GM12865 (cell line): ENCODE data around the gene CDKN2B.

Experiments
- DNase-seq: peaks from one replicate; pipeline ENCODE4 v3.0.0; 2010; ENCODE audit warnings: low read depth
- H3K4me3 ChIP-seq: 2 replicates; pipeline ENCODE4 v1.5.1; 2011; ENCODE audit warnings: mild to moderate bottlenecking, low read depth, low read length, control low read depth
- CTCF ChIP-seq: IDR thresholded peaks from 2 replicates; pipeline ENCODE4 v1.5.1; 2011; ENCODE audit warnings: low read length, control low read depth, low read depth, inconsistent platforms; ENCODE audit not compliant: insufficient read depth; ENCODE audit errors: missing control alignments

The CDKN2B gene

GRCh38 chr9:22005702-22006606, 3.2 kb downstream of the CDKN2B start:
- H3K4me3 ChIP-seq = no peak overlapping the region
- no peak for DNase-seq
- TF ChIP-seq CTCF = no peak

- no peak overlapping the region for H3K4me3 ChIP-seq
- peak; percentile 11 for TF ChIP-seq CTCF
- peak; percentile 25 for DNase-seq
Measured at GRCh38 chr9:22005021-22005701, 3.9 kb downstream of the CDKN2B start.

- H3K4me3 ChIP-seq = no peak overlapping the region
- TF ChIP-seq CTCF = no peak
- DNase-seq = no peak
Measured at GRCh38 chr9:22002038-22002437, 7.1 kb downstream of the CDKN2B start.

GRCh38 chr9:21998026-21998425, 11.1 kb downstream of the CDKN2B start:
- no peak for TF ChIP-seq CTCF
- DNase-seq = no peak

GRCh38 chr9:21997480-21997879, 11.6 kb downstream of the CDKN2B start:
- no peak for TF ChIP-seq CTCF
- no peak for DNase-seq
- H3K4me3 ChIP-seq = no peak overlapping the region

More at GRCh38 chr9:21998026-21998425, 11.1 kb downstream of the CDKN2B start:
- H3K4me3 ChIP-seq = no peak overlapping the region

DNA sequence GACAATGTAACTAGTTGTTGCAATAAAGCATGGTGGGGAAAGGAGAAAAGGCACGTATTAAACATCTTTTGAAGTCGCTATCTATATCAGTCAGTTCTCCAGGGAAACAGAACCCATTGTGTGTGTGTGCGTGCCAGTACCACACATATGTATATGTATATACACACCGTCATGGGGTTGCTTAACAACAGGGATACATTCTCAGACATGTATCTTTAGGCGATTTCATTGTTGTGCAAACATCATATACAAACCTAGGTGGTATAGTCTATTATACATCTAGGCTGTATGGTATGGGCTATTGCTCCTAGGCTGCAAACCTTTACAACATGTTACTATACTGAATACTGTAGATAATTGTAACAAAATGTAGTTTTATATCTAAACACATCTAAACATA, 12.2 kb downstream of the CDKN2B start:
- no peak for TF ChIP-seq CTCF
- DNase-seq = no peak
- H3K4me3 ChIP-seq = no peak overlapping the region
